HepG2 (cell line): Measurements from ENCODE around the gene PBOV1. TPM values are rescaled to one million over a fixed set of nuclear protein-coding genes. Genes with fewer than 3 reads are reported as not detected.
A peak's percentile ranks its signal among the peaks of the same experiment; 100 is the strongest.

ENCODE experiments used
- ATF7 ChIP-seq, 2 experiments: fragments of 450-650 bp in 1 of 2; sonication (generic) in 1 of 2; formaldehyde crosslinking in 1 of 2; IDR thresholded peaks; 2 replicates each; pipeline versions ENCODE4 v1.4.0 to v1.6.1; 2016 to 2020; ENCODE audit warnings: antibody characterized with exemption in 1 of 2, mild to moderate bottlenecking in 1 of 2, missing genetic modification reagents in 1 of 2
- BCL6 ChIP-seq: IDR thresholded peaks from 2 replicates; pipeline ENCODE4 v1.6.1; 2016; ENCODE audit warnings: missing genetic modification reagents, missing compliant biosample characterization
- CEBPG ChIP-seq: IDR thresholded peaks from 2 replicates; pipeline ENCODE4 v1.6.1; 2016
- ELF3 ChIP-seq: IDR thresholded peaks from 2 replicates; pipeline ENCODE4 v1.6.1; 2016; ENCODE audit warnings: missing genetic modification reagents, missing compliant biosample characterization
- FOXK1 ChIP-seq: sonication (generic); formaldehyde crosslinking; IDR thresholded peaks from 2 replicates; pipeline ENCODE4 v1.4.0; 2020; ENCODE audit warnings: low read depth, missing genetic modification reagents, borderline replicate concordance
- FOXP1 ChIP-seq, 2 experiments: fragments of 450-650 bp in 1 of 2; IDR thresholded peaks; 2 replicates each; pipeline ENCODE4 v1.6.1; 2017 to 2018; ENCODE audit warnings: antibody characterized with exemption in 1 of 2
- GTF2F1 ChIP-seq: fragments of 150-350 bp; IDR thresholded peaks from 2 replicates; pipeline ENCODE4 v1.6.1; 2014; ENCODE audit warnings: low read length
- HNRNPK ChIP-seq: fragments of 200-400 bp; formaldehyde crosslinking; IDR thresholded peaks from 2 replicates; pipeline ENCODE4 v1.6.1; 2018; ENCODE audit warnings: low read length, low read depth, moderate library complexity, mild to moderate bottlenecking; ENCODE audit not compliant: poor library complexity, severe bottlenecking
- NFE2 ChIP-seq: sonication (generic); formaldehyde crosslinking; IDR thresholded peaks from 2 replicates; pipeline ENCODE4 v1.4.0; 2020; ENCODE audit warnings: missing genetic modification reagents
- RBFOX2 ChIP-seq: fragments of 200-400 bp; formaldehyde crosslinking; IDR thresholded peaks from 2 replicates; pipeline ENCODE4 v1.6.1; 2017; ENCODE audit warnings: low read depth, mild to moderate bottlenecking, low read length
- RORA ChIP-seq: sonication (generic); formaldehyde crosslinking; IDR thresholded peaks from 2 replicates; pipeline ENCODE4 v1.5.0; 2020; ENCODE audit warnings: mild to moderate bottlenecking, missing genetic modification reagents, moderate library complexity
- SOX5 ChIP-seq: IDR thresholded peaks from 2 replicates; pipeline ENCODE4 v1.6.1; 2016; ENCODE audit warnings: borderline replicate concordance
- ZFP37 ChIP-seq: sonication (generic); formaldehyde crosslinking; IDR thresholded peaks from 2 replicates; pipeline ENCODE4 v1.4.0; 2020; ENCODE audit warnings: missing genetic modification reagents, borderline replicate concordance
- ZGPAT ChIP-seq: IDR thresholded peaks from 2 replicates; pipeline ENCODE4 v1.6.1; 2016; ENCODE audit warnings: mild to moderate bottlenecking
- ZNF546 ChIP-seq: sonication (generic); formaldehyde crosslinking; conservative IDR thresholded peaks from 2 replicates; pipeline ENCODE4 v1.8.1; 2023; ENCODE audit warnings: mild to moderate bottlenecking, missing genetic modification reagents
- ZNF576 ChIP-seq: sonication (generic); formaldehyde crosslinking; IDR thresholded peaks from 2 replicates; pipeline ENCODE4 v1.4.0; 2020; ENCODE audit warnings: mild to moderate bottlenecking, missing genetic modification reagents
- ZXDC ChIP-seq: sonication (generic); formaldehyde crosslinking; IDR thresholded peaks from 2 replicates; pipeline ENCODE4 v1.5.0; 2020; ENCODE audit warnings: mild to moderate bottlenecking, missing genetic modification reagents
- polyA plus RNA-seq, 8 experiments: library from polyadenylated mRNA; depleted of rRNA in 3 of 8; stranded (reverse) in 7 of 8; unstranded in 1 of 8; fragments of >200 nt; fragmentation: Illumina TruSeq in 4 of 8; extraction: Trizol in 4 of 8; gene quantifications; 2 replicates each; pipeline versions ENCODE4 v1.2.1 to v1.2.3, GENCODE V29; 2011 to 2016; ENCODE audit warnings: low read depth in 4 of 8, missing spikeins in 1 of 8, mixed read lengths in 1 of 8; ENCODE audit not compliant: insufficient read depth in 1 of 8
- total RNA-seq, 5 experiments: library from RNA; depleted of rRNA; stranded (reverse); fragments of >200 nt; fragmentation: Illumina TruSeq; extraction: Trizol; gene quantifications; 2 replicates each; pipeline ENCODE4 v1.2.3, GENCODE V29; 2016; ENCODE audit warnings: low read depth in 1 of 5

PBOV1 gene
- total and polyA plus RNA-seq, 2 of the 13 experiments (the other 11 are each of a cell fraction or from before 2014, with no cell fraction given): not detected

- TF ChIP-seq ZXDC (no peak), ZFP37 (CRISPR knock-in tag) (no peak), HNRNPK (no peak), ZNF546 (CRISPR knock-in tag) (no peak), RBFOX2 (no peak), CEBPG (CRISPR knock-in tag) (peak; percentile 36; the same call in 1 of the 2 replicates), BCL6 (CRISPR knock-in tag) (peak; percentile 58), ZGPAT (peak; percentile 35; the same call in 1 of the 2 replicates), ATF7 (IDR thresholded peaks at IDR 0.05) (no peak), ATF7 (CRISPR knock-in tag; IDR thresholded peaks at IDR 0.05) (no peak), NFE2 (CRISPR knock-in tag) (no peak), FOXK1 (peak; percentile 58), FOXP1 (IDR thresholded peaks at IDR 0.05) (no peak), FOXP1 (CRISPR knock-in tag; IDR thresholded peaks at IDR 0.05) (peak; percentile 97), ELF3 (CRISPR knock-in tag) (peak; percentile 98), SOX5 (CRISPR knock-in tag) (peak; percentile 57; the same call in 1 of the 2 replicates), RORA (CRISPR knock-in tag) (0 out of 2 replicates have a peak, but pooled peaks have one; percentile 70), GTF2F1 (no peak), ZNF576 (CRISPR knock-in tag) (no peak)
These were observed 13.1 kb upstream of the PBOV1 start (continued) for GRCh38 chr6:138231381-138231886.
